ENCODE measurements around the gene OVCA2.

The OVCA2 gene

GRCh38 chr17:2058586-2059546, 17.0 kb downstream of the OVCA2 start:
- peak overlapping the region; percentile 71 for H3K4me3 Mint-ChIP-seq
- H3K36me3 Mint-ChIP-seq (ENCODE audit: low read depth): peaks cover 39% of the 10 kb centered on the region
- intact Hi-C loops (cut with micrococcal nuclease): loop anchor here (2.0 to 5.0 kb wide), 2 partner anchors 30 to 98 kb away; no protein-coding TSS in a partner anchor
- H3K27me3 Mint-ChIP-seq: peaks cover 57% of the 10 kb centered on the region
- no peaks in the 10 kb centered on the region for H3K9me3 Mint-ChIP-seq
- peak overlapping the region; percentile 46 for H3K27ac Mint-ChIP-seq
- H3K4me1 Mint-ChIP-seq (ENCODE audit: low read depth): peaks cover 36% of the 10 kb centered on the region

GRCh38 chr17:2059547-2060384, 17.9 kb downstream of the OVCA2 start:
- intact Hi-C loops (cut with micrococcal nuclease): loop anchor here (2.0 to 5.0 kb wide), 2 partner anchors 29 to 98 kb away; no protein-coding TSS in a partner anchor
- Mint-ChIP-seq H3K9me3 (no peaks in the 10 kb centered on the region), H3K27me3 (peaks cover 50% of the 10 kb centered on the region), H3K4me3 (peak overlapping the region; percentile 71), H3K4me1 (ENCODE audit: low read depth) (peaks cover 41% of the 10 kb centered on the region), H3K27ac (peak overlapping the region; percentile 46), H3K36me3 (ENCODE audit: low read depth) (peaks cover 48% of the 10 kb centered on the region)

DNA sequence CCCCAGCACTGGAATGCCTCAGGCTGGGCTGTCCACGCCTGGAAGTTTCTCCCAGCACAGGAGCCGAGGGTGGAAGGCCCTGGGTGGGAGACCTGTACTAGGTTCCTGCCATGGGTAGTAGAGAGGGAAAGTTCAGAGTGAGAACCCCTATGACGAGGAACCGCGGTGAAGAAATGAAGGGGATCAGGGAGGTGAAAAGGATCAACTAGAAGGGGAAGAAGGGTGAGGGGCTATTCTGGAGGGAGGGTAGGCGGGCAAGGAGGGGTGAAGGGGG, 18.5 kb downstream of the OVCA2 start:
- H3K27me3 Mint-ChIP-seq: peaks cover 48% of the 10 kb centered on the region
- H3K27ac Mint-ChIP-seq: peak overlapping the region; percentile 1
- peaks cover 47% of the 10 kb centered on the region for H3K4me1 Mint-ChIP-seq (ENCODE audit: low read depth)
- intact Hi-C loops (cut with micrococcal nuclease): no loop called here
- no peaks in the 10 kb centered on the region for H3K9me3 Mint-ChIP-seq
- no peak overlapping the region for H3K4me3 Mint-ChIP-seq
- peaks cover 54% of the 10 kb centered on the region for H3K36me3 Mint-ChIP-seq (ENCODE audit: low read depth)

DNA sequence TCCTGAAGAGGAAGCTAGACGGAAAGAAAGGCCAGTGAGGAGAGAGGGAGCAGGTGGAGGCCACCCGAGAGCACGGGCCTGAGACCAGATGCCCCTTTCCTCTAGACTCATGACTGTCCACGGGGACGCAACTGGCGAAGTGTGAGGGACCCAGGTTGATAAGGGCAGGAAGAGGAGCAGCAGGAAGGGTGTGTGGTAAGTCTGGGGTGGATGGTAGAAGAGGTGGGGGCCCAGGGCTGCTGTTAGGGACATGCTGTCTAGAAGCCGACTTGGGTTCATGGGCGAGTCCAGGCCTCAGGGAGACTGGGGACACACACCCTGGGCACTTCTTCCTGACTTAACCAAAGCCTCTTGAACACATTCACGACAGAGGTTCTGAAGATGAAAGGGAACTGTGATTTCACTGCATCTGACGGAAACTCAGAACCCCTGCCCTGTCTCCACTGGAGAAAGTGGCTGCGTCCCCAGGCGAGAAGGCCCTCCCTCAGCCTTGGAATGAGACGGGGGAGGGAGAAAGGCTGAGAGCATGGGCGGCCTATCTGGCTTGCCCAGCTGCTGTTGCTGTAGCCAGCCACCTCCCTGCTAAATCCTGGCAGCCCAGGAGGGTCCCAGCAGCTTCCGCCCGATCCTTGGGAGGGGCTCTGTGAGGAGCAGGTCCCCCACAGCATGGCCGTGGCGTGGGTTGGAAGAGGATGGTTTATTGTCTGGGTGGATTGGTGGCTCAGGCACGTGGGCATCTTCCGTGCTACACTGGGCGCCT, 19.0 kb downstream of the OVCA2 start:
- Mint-ChIP-seq H3K9me3 (no peaks in the 10 kb centered on the region), H3K27me3 (peaks cover 51% of the 10 kb centered on the region), H3K36me3 (ENCODE audit: low read depth) (peaks cover 59% of the 10 kb centered on the region), H3K27ac (peak overlapping the region; percentile 1), H3K4me1 (ENCODE audit: low read depth) (peaks cover 48% of the 10 kb centered on the region), H3K4me3 (no peak overlapping the region)
- intact Hi-C loops (cut with micrococcal nuclease): no loop called here

- Mint-ChIP-seq H3K36me3 (ENCODE audit: low read depth) (peaks cover 65% of the 10 kb centered on the region), H3K4me1 (ENCODE audit: low read depth) (peaks cover 43% of the 10 kb centered on the region), H3K4me3 (no peak overlapping the region), H3K27me3 (peaks cover 49% of the 10 kb centered on the region), H3K9me3 (no peaks in the 10 kb centered on the region), H3K27ac (no peak overlapping the region)
- intact Hi-C loops (cut with micrococcal nuclease): no loop called here
These were observed 19.7 kb downstream of the OVCA2 start for GRCh38 chr17:2061441-2061958.

- Mint-ChIP-seq H3K4me3 (no peak overlapping the region), H3K27me3 (peaks cover 44% of the 10 kb centered on the region), H3K9me3 (no peaks in the 10 kb centered on the region), H3K4me1 (ENCODE audit: low read depth) (peaks cover 39% of the 10 kb centered on the region), H3K27ac (no peak overlapping the region), H3K36me3 (ENCODE audit: low read depth) (peaks cover 77% of the 10 kb centered on the region)
- intact Hi-C loops (cut with micrococcal nuclease): no loop called here
These were observed 20.9 kb downstream of the OVCA2 start for GRCh38 chr17:2062571-2063183.

- Mint-ChIP-seq H3K36me3 (ENCODE audit: low read depth) (peaks cover 85% of the 10 kb centered on the region), H3K4me1 (ENCODE audit: low read depth) (peaks cover 36% of the 10 kb centered on the region), H3K9me3 (no peaks in the 10 kb centered on the region), H3K27me3 (peaks cover 39% of the 10 kb centered on the region), H3K27ac (no peak overlapping the region), H3K4me3 (no peak overlapping the region)
- intact Hi-C loops (cut with micrococcal nuclease): no loop called here
These were observed 21.7 kb downstream of the OVCA2 start for GRCh38 chr17:2063261-2064146.

DNA sequence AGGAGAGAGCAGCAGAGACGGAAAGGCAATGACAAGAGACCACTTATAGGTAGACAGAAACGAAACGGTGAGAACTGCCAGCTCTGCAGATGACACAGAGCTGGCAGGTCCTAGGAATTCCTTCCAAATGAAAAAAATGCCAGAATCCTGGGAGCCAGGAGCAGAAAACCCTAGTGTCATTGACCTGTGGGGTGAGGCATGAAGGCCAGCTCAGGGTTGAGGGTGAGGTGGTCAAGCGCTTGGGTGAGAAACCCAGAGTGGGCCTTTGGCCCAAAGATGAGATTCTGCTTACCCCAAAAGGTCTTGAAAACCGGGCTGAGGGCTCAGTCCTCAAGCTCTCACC, 22.3 kb downstream of the OVCA2 start:
- intact Hi-C loops (cut with micrococcal nuclease): no loop called here
- Mint-ChIP-seq H3K36me3 (ENCODE audit: low read depth) (peaks cover 92% of the 10 kb centered on the region), H3K9me3 (no peaks in the 10 kb centered on the region), H3K4me1 (ENCODE audit: low read depth) (peaks cover 35% of the 10 kb centered on the region), H3K27me3 (peaks cover 40% of the 10 kb centered on the region), H3K4me3 (no peak overlapping the region), H3K27ac (no peak overlapping the region)

DNA sequence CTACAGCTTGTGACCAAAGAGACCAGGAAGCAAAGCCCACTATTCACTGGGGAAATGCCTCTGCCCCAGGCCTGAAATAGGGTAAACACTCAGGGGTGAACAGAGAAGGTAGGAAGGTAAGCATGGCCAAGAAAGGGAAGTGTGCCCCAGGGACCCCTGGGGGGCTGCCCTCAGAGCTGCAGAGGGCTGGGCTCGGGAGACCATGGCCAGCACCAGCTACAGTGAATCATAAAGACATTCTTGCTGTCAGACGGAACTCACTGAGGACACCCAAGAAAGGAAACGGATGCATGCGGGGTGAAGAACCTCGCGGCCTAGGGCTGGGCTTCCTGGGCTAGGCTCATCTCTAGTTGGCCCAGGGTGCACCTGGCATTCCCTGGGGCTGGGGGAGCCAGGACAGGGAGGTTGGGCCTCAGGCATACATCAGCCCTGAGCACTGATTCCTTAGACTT, 22.7 kb downstream of the OVCA2 start:
- Mint-ChIP-seq H3K36me3 (ENCODE audit: low read depth) (peaks cover 96% of the 10 kb centered on the region), H3K9me3 (no peaks in the 10 kb centered on the region), H3K27me3 (peaks cover 37% of the 10 kb centered on the region), H3K4me3 (no peak overlapping the region), H3K27ac (no peak overlapping the region), H3K4me1 (ENCODE audit: low read depth) (peaks cover 33% of the 10 kb centered on the region)
- intact Hi-C loops (cut with micrococcal nuclease): no loop called here

DNA sequence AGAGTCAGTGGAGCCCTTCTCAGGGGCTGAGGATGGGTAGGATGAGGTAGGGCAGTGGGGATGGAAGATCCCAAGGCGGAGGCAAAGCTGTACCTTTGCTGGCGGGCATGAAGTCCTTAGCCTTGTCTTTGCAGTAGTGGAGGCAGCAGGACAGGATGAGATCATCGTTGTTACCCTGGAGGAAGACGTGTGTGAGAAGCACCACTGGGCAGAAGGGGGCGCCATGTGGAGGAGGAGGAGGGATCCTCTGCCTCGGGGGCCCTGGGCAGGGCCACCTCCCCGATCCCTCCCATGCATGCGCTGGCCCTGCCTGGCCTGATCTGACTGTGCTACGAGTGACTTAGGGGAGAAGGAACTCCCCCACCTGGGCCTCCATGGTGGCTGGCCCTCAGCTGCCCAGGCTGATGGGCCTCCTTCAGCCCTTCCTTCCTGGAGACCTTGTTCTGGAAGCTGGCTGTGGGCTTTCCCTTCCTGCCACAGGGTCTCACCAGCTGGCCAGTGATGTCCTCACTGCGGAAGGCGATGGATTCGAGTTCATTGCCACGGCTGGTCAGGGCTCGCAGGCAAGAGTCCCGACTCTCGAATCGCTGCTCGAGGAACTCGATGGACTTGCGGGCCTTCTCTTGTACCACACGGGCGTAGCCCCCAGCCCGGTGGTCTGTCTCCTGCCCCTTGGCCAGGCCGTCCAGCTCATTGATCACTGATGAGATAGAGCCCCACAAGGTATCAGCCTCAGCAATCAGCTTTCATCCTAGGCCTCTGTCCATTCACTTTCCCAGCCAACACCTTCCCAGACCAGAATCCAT, 23.4 kb downstream of the OVCA2 start:
- H3K27ac Mint-ChIP-seq: no peak overlapping the region
- peaks cover 37% of the 10 kb centered on the region for H3K27me3 Mint-ChIP-seq
- H3K36me3 Mint-ChIP-seq (ENCODE audit: low read depth): peaks cover 100% of the 10 kb centered on the region
- no peaks in the 10 kb centered on the region for H3K9me3 Mint-ChIP-seq
- intact Hi-C loops (cut with micrococcal nuclease): no loop called here
- peaks cover 33% of the 10 kb centered on the region for H3K4me1 Mint-ChIP-seq (ENCODE audit: low read depth)
- H3K4me3 Mint-ChIP-seq: no peak overlapping the region

GRCh38 chr17:2065949-2066400, 24.2 kb downstream of the OVCA2 start:
- Mint-ChIP-seq H3K9me3 (no peaks in the 10 kb centered on the region), H3K27me3 (peaks cover 30% of the 10 kb centered on the region), H3K4me3 (no peak overlapping the region), H3K27ac (no peak overlapping the region), H3K36me3 (ENCODE audit: low read depth) (peaks cover 98% of the 10 kb centered on the region), H3K4me1 (ENCODE audit: low read depth) (peaks cover 34% of the 10 kb centered on the region)
- intact Hi-C loops (cut with micrococcal nuclease): no loop called here

DNA sequence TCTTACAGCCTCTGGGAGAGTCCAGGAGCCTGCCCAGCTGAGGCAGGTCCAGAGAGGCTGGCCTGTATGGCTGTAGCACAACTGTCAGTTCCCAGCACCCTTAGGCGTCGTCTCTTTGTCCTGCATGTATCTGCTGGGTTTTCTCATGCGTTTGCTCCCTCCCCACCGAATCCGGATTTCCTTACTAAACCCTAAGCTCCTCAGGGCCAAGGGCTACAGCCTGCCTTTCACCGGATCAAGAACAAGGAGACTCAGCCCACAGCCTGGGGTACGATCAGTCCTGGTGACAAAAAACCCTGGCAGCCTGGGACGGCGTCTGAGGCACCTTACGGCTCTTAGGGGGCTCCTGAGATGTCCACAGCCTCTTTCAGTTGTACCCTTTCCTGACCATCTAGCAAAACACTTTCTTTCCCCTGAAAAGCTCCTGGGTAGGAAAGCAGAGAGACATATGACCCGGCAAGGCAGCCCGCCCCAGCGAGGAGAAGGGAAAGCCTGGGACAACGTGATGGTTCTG, 25.3 kb downstream of the OVCA2 start:
- Mint-ChIP-seq H3K4me1 (ENCODE audit: low read depth) (peaks cover 45% of the 10 kb centered on the region), H3K4me3 (no peak overlapping the region), H3K27ac (no peak overlapping the region), H3K27me3 (peaks cover 24% of the 10 kb centered on the region), H3K9me3 (no peaks in the 10 kb centered on the region), H3K36me3 (ENCODE audit: low read depth) (peaks cover 98% of the 10 kb centered on the region)
- intact Hi-C loops (cut with micrococcal nuclease): no loop called here
